HG03571 (cell line): ENCODE data around the gene MAOA.
"Not testable (repeated sequence)": the region's sequence is repeated elsewhere in the genome, so short reads cannot be mapped to it uniquely, and the experiment has no call there.

Source experiments
- ATAC-seq: cut with Tn5 transposase; IDR thresholded peaks from one replicate; pipeline ENCODE4 v1.9.1; 2021; ENCODE audit not compliant: unreplicated experiment

Gene MAOA

DNA sequence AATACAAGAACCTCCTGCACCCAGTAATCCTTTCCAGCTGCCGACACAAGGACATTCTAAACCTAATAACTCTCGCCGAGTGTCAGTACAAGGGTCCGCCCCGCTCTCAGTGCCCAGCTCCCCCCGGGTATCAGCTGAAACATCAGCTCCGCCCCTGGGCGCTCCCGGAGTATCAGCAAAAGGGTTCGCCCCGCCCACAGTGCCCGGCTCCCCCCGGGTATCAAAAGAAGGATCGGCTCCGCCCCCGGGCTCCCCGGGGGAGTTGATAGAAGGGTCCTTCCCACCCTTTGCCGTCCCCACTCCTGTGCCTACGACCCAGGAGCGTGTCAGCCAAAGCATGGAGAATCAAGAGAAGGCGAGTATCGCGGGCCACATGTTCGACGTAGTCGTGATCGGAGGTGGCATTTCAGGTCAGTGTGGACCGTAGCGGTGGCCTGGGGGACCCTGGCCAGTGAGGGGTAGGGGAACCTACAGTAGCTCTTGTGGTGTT lies at the start of gene MAOA:
Gene MAOA (plus strand): TSS at position 295 of the 490 bp plus-strand sequence. CDS start 43 bp downstream, at position 338.
- ATAC-seq, result no peak

DNA sequence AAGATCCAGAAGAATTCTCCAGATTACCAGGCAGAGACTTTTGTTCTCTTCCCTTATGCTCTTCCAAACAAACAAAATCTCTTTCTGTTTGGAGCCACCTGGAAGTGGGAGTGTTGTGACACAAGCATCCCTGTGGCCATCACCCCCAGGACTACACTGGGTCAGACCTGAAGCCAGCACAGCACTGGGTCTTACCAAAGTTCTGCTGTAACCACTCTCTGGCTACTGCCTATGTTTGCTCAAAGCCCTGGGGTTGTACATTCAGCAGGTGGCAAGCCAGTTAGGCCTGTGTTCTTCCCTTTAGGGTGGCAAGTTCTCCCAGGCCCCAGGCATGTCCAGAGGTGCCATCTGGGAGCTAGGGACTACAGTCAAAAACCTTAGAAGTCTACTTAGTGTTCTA lies 43.7 kb upstream of the MAOA start:
- no peak for ATAC-seq

DNA sequence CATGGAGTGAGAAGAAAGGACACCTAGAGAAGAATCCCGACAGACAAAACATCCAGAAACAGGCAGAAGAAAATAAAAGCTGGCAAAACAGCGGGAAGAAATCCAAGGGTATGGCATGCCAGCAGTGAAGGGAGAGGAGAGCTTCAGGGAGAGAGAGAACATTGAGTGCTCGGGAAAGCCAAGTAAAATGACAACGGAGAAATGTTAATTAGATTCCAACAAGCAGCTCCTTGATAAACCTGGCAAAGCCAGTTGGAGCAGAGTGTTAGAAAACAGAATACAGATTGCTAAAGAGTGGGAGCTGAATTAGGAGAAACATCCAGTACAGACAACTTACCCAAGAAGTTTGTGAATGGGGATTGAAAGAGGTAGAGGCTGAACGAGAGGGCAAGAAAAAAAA lies 40.4 kb upstream of the MAOA start:
- no peak for ATAC-seq

DNA sequence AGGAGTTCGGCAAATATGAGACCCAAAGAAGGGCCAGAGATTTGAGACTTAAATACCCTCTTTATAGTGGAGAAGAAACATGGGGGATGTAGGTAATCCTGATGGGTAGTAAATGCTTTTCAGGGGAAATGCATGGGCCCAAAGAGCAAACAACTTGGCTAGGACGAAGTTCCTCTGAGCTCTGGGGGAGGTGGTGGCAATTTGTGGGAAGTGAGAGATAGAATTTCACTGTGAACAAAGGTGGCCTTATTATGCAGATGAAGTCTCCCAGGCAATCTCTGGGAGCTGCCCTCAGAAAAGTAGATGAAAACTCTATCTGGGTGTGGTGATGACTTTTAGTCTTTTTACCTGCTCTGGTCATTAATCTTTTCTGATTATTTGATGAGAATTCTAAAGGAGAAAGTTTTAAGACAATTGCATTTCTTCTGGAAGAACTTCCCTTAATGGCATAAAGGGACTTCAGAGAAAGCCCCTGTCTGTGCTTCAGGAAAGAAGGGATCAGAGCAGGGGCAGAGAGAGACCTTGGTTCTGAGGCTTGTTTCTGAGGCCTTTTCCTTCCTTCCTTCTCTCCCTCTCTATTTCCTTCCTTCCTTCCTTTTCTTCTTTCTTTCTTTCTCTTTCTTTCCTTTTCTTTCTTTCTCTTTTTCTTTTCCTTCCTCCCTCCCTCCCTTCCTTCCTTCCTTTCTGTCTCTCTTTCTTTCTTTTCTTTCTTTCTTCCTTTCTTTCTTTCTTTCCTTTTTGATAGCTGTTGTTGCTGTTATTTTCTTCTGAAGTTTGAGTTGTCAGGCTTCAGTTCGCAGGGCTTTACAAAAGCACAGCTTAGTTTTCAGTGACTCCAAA lies 37.5 kb upstream of the MAOA start:
- no peak for ATAC-seq

DNA sequence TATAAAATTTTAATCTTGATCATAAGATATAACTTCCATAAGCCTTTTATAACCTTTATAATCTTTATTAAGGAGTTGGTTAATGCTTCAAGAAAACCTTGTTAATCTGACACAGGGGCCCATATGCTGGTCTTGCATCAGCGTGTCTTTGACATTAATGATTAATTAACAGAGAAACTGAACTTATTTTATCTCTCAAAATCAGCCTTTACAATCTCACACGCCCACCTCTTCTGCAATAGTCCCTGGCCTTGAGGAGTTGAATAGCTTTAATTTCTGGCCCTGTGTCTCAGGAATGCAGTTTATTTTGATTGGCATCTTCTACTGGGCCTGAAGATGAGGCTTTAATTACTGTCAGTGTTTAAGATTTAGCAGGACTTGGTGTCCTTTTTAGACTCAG lies 36.2 kb upstream of the MAOA start:
- ATAC-seq, result not testable (repeated sequence)

DNA sequence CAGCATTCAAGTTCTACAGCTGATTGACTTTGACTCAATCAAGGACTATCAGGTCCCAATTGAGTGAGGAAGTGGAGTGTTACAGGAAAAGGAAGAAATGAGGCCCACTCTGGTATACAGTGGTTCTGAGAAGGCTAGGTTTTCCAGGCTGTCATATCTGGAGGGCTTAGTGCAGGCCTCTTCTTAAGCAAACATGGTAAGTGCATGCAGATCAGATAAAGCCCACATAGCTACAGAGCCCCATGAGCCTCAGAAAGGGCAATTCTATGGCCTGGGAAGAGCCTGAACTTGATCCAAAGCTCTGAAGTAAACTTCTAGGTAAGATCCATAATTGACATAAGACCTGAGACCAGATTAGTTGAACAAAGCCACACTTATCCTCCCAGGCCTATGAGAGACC lies 29.0 kb upstream of the MAOA start:
- ATAC-seq, result no peak

DNA sequence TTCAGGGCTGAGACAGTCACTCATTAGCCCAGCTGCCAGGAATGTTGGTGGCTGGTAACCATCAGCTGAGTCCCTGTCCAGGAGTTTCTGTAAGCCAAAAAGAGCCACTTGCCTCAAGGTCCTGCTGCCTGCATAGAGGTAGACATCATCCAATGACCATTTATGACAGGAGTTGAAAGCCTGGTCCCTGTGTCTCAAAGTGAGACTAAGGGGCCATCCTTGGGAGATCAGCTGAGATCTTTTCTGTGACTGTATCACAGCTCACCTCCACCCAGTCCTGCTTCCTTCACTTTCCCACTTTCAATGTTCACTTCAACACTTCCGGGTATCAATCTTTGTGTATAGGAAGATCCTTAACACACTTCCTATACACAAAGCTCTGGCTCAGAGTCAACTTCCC lies 28.4 kb upstream of the MAOA start:
- no peak for ATAC-seq

DNA sequence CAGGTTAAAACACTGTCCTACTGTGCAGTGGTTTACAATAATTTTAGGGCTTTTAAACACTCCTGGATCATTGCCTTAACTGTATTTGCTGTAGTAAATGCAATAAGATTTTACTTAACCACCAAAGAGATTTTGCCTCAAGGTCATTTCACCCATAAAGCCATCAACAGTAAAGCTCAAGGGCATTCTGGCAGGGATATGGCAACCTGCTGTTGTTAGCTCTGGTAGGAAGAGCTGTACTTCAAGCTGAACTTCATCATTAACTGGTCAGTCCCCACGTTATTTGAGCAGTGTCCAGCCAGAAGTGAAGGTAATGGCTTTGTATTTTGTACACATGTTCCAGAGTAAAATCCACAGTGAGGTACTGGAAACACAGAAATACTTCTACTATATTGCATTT lies 26.9 kb upstream of the MAOA start:
- no peak for ATAC-seq

DNA sequence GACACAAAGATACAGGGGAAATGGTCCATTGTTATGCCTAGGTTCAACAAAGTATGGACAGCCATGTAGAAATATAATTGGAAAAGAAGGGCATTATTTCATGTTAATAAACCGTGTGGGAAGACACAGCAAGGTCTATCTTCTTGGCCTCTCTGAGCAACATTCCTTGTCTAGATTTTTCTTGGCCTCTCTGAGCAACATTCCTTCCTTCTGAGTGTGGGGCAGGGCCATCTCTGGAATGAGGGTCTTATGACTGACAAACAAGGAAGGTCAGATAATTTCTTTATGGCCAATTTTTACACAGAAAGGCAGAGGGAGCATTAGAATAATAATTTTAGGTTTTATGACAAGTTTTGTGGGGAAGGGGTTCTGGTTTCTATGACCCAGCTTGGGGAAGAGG lies 24.3 kb upstream of the MAOA start:
- ATAC-seq, result no peak

DNA sequence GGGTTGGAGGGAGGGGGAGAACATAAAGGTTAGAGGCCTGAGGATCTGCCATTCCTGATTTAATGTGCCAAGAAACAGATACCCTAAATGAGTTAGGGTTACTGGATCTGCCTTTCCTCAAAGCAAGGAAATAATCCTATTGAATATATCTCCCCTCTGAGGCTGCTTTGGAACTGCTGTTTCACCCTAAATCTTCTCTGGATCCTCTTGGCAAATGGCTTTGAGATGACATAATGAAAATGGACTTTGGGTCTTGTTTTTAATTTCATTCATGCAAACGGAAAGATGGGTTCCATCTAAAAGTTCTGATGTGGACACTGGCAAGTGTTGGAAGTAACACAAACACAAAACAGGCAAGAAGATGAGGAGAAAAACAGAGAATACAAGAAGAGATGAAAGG lies 23.0 kb upstream of the MAOA start:
- ATAC-seq, result no peak

DNA sequence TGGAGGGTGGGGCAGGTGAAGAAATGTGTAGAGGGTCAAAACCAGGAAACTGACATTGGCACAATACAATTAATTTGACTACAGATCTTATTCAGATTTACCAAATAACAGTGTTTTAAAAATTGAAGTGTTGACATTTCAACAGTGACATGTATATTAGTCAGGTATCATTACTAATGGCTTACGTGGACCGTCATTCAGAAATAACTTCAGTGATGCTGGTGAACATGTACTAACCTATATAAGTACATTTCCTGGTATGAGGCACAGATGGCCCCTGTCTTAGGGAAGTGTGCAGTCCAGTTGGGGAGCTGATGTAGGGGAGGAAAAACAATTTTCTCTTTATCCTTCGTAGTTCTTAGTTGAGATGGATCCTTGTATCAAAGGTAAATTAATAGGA lies 22.3 kb upstream of the MAOA start:
- ATAC-seq, result no peak

DNA sequence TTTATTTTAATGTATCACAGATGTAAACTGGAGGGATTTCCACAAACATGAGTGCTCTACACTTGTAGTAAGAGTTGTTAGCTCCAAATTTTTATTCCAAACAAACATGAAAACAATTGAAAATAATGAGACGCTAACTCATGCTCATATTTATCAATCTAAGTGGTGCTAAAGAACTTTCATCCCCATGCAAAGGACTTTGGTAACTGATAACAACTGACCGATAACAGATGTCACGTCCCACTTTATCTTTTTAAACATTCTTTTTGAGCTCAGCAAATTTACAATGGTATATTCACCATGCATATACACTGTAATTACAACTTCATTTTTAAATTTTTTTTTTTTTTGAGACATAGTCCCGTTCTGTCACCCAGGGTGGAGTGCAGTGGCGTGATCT lies 15.6 kb upstream of the MAOA start:
- no peak for ATAC-seq

DNA sequence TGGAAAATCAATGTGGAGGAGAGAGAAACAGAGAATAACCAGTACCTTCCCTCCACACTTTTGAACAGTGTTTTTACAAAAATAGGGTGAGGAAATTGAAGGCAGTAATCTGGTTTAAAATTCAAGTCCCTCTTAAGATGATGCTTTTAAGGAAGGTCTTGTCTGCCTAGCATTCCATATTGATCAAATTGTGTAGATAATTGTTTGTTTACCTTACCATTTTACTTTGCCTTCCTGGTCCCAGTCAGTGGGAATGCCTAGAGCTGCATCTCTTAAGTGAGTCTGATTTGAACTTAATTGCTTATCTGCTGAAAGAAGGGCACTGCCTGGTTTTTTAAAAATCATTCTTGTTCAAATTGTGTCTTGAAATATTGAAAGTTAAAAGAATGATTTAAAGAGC lies 14.4 kb upstream of the MAOA start:
- ATAC-seq, result no peak

DNA sequence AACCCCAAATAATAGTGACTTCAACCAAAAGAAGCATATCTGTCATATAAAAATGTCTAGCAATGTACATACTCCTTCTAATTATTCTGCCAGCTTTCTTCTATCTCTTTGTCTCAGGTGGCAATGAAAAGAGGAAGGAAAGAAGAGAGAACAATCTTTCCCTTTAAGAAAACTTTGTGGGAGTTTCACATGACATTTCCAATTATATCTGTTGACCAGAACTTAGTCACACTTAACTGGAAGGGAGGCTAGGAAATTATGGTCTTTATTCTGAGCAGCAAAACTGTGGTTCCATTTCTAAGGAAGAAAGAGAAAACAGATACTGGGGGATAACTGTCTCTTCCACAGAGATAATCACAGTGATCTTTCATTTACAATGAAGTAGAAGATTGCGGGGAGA lies 12.9 kb upstream of the MAOA start:
- ATAC-seq, result no peak

DNA sequence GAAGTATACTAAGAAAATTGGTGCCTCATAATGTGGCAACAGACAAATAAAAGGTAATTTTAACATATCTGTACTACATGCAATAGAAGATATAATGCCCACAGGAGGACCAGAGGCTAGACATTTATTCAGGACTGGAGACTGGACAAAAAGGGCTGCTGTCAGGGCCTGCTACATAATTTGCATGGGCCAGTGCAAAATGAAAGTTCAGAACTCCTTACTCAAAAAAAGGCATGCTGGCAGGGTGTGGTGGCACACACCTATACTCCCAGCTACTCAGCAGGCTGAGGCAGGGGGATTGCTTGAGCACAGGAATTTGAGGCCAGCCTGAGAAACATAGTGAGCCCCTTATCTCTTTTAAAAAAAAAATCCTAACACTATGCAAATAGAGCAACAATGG lies 12.4 kb upstream of the MAOA start:
- ATAC-seq, result no peak

DNA sequence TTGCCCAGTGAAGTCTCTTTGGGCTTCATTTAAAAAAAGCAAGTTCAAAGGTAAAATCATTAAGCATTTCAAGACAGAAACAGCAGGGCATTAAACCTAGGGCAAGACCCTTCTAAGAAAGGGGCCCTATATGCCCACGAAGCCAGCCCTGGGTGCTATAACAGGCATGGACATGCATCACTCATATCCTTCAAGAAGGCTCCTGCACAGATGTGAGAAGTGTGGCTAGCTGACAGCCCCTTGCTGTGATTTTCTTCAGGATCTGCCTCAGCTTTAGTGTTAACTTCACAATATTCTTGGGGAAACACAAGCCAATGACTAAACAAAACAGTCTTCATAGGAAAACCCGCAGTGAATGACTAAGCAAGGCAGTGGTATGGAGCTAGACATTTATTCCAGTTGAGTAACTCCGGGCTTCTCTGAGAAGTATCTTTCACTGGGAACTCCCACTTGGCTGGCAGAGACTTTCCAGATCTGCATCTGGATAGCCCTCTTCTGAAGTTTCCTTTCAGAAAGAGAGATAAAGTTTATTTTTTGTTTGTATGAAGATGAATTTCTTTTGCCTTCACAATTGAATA lies 11.9 kb upstream of the MAOA start:
- no peak for ATAC-seq

DNA sequence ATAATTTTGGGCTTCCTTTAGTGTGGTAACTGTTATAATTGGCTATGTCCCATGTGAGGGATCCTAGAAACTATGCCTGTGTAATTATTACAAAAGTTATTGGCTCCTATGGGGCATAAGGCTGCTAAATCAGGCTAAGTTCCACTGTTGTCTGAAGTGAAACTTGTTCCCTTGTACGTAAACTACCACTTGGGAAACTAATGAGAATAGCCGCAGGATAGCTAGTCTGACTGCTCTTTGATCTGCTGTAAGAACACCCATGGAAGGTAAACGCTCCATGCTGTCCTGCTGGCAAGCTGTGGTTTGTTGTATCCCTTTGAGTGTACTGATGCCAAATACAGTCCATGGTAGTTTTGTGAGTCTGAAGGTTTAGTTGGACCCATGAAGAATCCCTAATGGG lies 9.3 kb upstream of the MAOA start:
- ATAC-seq, result no peak

DNA sequence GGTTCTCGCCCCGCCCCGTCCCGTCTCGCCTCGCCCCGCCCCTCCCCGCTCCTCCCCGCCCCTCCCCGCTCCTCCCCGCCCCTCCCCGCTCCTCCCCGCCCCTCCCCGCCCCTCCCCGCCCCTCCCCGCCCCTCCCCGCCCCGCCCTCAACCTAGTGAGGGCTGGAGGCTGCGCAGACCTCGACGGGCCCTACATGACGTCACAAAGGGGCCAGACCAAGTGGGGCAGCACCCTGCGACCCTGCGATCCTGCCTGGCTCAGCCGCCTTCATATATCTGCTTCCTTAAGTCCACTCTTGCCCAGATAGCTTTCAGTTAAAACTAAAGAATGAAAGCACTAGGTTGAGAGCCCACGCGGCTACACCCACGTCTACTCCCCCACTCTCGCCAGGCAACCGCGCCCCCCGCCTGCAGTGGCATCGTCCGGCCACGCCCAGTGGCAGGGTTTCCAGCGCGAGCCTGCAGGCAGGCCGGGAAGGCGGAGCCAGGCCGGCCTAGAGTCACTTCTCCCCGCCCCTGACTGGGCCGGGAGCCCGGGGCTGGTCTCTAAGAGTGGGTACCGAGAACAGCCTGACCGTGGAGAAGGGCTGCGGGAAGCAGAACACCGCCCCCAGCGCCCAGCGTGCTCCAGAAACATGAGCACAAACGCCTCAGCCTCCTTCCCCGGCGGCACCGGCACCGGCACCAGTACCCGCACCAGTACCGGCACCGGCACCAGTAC lies 1.5 kb upstream of the MAOA start:
- ATAC-seq, result peak; percentile 97

DNA sequence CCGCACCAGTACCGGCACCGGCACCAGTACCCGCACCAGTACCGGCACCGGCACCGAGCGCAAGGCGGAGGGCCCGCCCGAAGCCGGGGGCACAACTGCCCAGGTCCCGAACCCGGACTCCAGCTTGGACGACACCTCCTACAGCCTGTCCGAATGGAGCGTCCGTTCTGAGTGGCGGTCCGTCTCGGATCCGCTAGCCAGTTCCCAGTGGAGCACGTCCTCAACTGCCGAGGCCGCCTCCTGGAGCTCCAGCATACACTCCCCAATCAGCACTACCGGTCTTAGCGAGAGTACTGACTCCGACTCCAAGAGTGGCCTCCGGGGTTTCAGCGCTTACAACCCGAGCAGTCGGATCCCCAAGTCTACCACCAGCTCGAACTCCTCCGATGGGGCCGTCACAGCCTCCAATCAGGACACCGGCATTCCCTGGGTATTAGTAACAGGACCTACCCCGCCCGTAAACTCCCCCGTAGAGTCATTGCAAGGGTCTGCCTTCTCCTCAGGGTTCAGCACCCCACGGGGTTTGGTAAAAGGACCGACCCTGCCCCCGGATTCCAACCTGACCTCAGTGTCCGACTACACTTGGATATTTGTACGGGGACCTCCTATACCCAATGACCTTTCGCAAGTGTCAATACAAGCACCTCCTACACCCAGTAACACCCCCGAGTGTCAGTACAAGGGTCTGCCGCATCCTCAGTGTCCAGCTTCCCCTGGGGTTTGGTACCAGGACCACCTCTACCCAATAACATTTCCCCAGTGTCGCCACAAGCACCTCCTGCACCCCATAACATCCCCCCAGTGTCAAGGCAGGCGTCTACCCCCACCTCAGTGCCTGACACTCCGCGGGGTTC lies 721 bp upstream of the MAOA start:
- ATAC-seq, result no peak

DNA sequence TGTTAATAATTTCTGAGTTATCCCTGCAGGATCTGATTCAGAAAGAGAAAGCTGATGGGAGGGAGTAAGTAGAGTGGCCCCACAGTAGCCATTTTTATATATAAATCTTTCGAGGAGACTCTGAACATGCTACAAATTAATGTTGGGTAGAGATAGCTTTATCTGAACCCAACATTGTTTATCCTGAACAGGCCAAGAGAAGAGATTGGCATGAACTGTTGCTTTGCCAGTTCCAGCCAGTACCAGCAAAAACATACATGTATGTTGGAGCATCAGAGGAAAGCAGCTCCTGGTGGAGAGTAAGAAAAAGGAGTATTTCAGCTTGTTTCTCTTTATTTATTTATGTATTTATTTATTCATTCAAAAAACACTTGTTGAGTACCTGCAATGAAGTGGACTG lies 1.6 kb downstream of the MAOA start:
- ATAC-seq, result no peak
